SK-N-SH (cell line): Measurements from ENCODE around the gene DOHH. TPM values are rescaled to one million over a fixed set of nuclear protein-coding genes. Genes with fewer than 3 reads are reported as not detected.

Source experiments
- CTCF ChIA-PET: fragments of 300-600, 350-600 bp; formaldehyde crosslinking; extraction: SDS; loops from one replicate; lab custom pipeline; 2021; lab: Yijun Ruan, JAX
- POLR2A ChIA-PET: fragments of 350-600 bp; sonication (Branson Sonifier 250); formaldehyde crosslinking; extraction: SDS; loops from one replicate; lab custom pipeline; 2020; ENCODE audit warnings: antibody characterized with exemption, inconsistent platforms; lab: Yijun Ruan, JAX
- DNase-seq: peaks from one replicate; pipeline ENCODE4 v3.0.0; 2012
- H2AFZ ChIP-seq: fragments of 200-600 bp; sonication (generic); 2 replicates; pipeline ENCODE4 v1.8.1; 2016; ENCODE audit warnings: antibody characterized with exemption, mild to moderate bottlenecking, low read depth
- H3F3A ChIP-seq: fragments of 200-600 bp; sonication (generic); replicated peaks from 2 replicates; pipeline ENCODE3; 2016; ENCODE audit warnings: antibody characterized with exemption, mild to moderate bottlenecking; ENCODE audit not compliant: insufficient read depth
- H3K27ac ChIP-seq, 2 experiments: fragments of 200-500 bp in 1 of 2; fragments of 200-600 bp in 1 of 2; sonication (Bioruptor generic) in 1 of 2; sonication (generic), shearing (Covaris generic) in 1 of 2; 2 replicates each; pipeline versions ENCODE4 v1.5.1 to v1.6.1; 2014 to 2016; ENCODE audit warnings: low read depth in 2 of 2, inconsistent platforms in 1 of 2, low read length in 1 of 2, mild to moderate bottlenecking in 1 of 2, mixed read lengths in 1 of 2
- H3K27me3 ChIP-seq: fragments of 200-600 bp; sonication (generic), shearing (Covaris generic); 2 replicates; pipeline ENCODE4 v1.6.1; 2016; ENCODE audit warnings: mixed run types; ENCODE audit not compliant: insufficient read depth
- H3K36me3 ChIP-seq, 2 experiments: fragments of 200-500 bp in 1 of 2; fragments of 200-600 bp in 1 of 2; sonication (Bioruptor generic) in 1 of 2; sonication (generic) in 1 of 2; replicated peaks in 1 of 2; 2 replicates each; pipeline versions ENCODE3 to v1.5.1; 2014 to 2016; ENCODE audit warnings: low read length in 1 of 2, mild to moderate bottlenecking in 1 of 2; ENCODE audit not compliant: insufficient read depth in 2 of 2, control insufficient read depth in 1 of 2
- H3K4me1 ChIP-seq, 2 experiments: fragments of 200-500 bp in 1 of 2; fragments of 200-600 bp in 1 of 2; sonication (Bioruptor generic) in 1 of 2; sonication (generic), shearing (Covaris generic) in 1 of 2; 2 replicates each; pipeline versions ENCODE4 v1.5.1 to v1.6.1; 2014 to 2016; ENCODE audit warnings: low read depth in 1 of 2, low read length in 1 of 2, mixed run types in 1 of 2; ENCODE audit not compliant: insufficient read depth in 2 of 2, control insufficient read depth in 1 of 2
- H3K4me2 ChIP-seq: fragments of 200-600 bp; sonication (generic), shearing (Covaris generic); 2 replicates; pipeline ENCODE4 v1.6.1; 2017; ENCODE audit warnings: mixed run types
- H3K4me3 ChIP-seq, 2 experiments: fragments of 200-500 bp in 1 of 2; fragments of 200-600 bp in 1 of 2; sonication (Bioruptor generic) in 1 of 2; sonication (generic), shearing (Covaris generic) in 1 of 2; 2 replicates each; pipeline versions ENCODE4 v1.5.1 to v1.8.1; 2014 to 2016; ENCODE audit warnings: low read depth in 2 of 2, inconsistent platforms in 1 of 2, low read length in 1 of 2, mild to moderate bottlenecking in 1 of 2, mixed read lengths in 1 of 2, moderate library complexity in 1 of 2
- H3K79me2 ChIP-seq: fragments of 200-600 bp; sonication (generic); 2 replicates; pipeline ENCODE4 v1.8.1; 2017; ENCODE audit warnings: mild to moderate bottlenecking; ENCODE audit not compliant: insufficient read depth
- H3K9ac ChIP-seq: fragments of 200-600 bp; sonication (generic); 2 replicates; pipeline ENCODE4 v1.6.1; 2017; ENCODE audit warnings: mixed run types
- H3K9me2 ChIP-seq: fragments of 200-600 bp; sonication (generic); 2 replicates; pipeline ENCODE4 v1.6.1; 2017; ENCODE audit warnings: mixed run types
- H3K9me3 ChIP-seq: fragments of 200-600 bp; sonication (generic); 2 replicates; pipeline ENCODE4 v1.6.1; 2017; ENCODE audit warnings: mixed run types, mild to moderate bottlenecking, moderate library complexity
- H4K20me1 ChIP-seq: fragments of 200-600 bp; sonication (generic); 2 replicates; pipeline ENCODE4 v1.6.1; 2017; ENCODE audit warnings: mild to moderate bottlenecking, mixed run types; ENCODE audit not compliant: insufficient read depth
- CHD2 ChIP-seq: fragments of 150-350 bp; IDR thresholded peaks from 2 replicates; pipeline ENCODE4 v1.6.1; 2018; ENCODE audit warnings: low read length; ENCODE audit not compliant: partially characterized antibody
- ELF1 ChIP-seq: IDR thresholded peaks from 2 replicates; pipeline ENCODE4 v1.4.0; 2012
- EP300 ChIP-seq, 2 experiments: IDR thresholded peaks; 2 replicates each; pipeline versions ENCODE4 v1.4.0 to v1.6.1; 2012; ENCODE audit warnings: borderline replicate concordance in 1 of 2, low read depth in 1 of 2, low read length in 1 of 2
- EZH2phosphoT487 ChIP-seq: fragments of 200-600 bp; sonication (generic); IDR thresholded peaks from 2 replicates; pipeline ENCODE4 v1.6.1; 2017; ENCODE audit warnings: low read depth, mixed run types, mild to moderate bottlenecking, antibody characterized with exemption, moderate library complexity, borderline replicate concordance
- FOXJ3 ChIP-seq: sonication (generic); formaldehyde crosslinking; IDR thresholded peaks from 2 replicates; pipeline ENCODE4 v1.5.1; 2020; ENCODE audit warnings: mild to moderate bottlenecking, missing genetic modification reagents
- FOXM1 ChIP-seq: IDR thresholded peaks from 2 replicates; pipeline ENCODE4 v1.4.0; 2012; ENCODE audit warnings: low read depth, mild to moderate bottlenecking
- GABPA ChIP-seq: IDR thresholded peaks from 2 replicates; pipeline ENCODE4 v1.4.0; 2012; ENCODE audit warnings: low read depth, mild to moderate bottlenecking
- GATA2 ChIP-seq: sonication (generic); formaldehyde crosslinking; IDR thresholded peaks from 2 replicates; pipeline ENCODE4 v1.5.0; 2020; ENCODE audit warnings: mild to moderate bottlenecking, missing genetic modification reagents
- JUND ChIP-seq: IDR thresholded peaks from 2 replicates; pipeline ENCODE4 v1.4.0; 2012
- POLR2AphosphoS5 ChIP-seq: IDR thresholded peaks from 2 replicates; pipeline ENCODE4 v1.6.1; 2012; ENCODE audit warnings: low read depth, low read length
- RFX5 ChIP-seq: IDR thresholded peaks from 2 replicates; pipeline ENCODE4 v1.6.1; 2012; ENCODE audit warnings: mild to moderate bottlenecking, improper control_type of control experiment, low read length
- TCF12 ChIP-seq: IDR thresholded peaks from 2 replicates; pipeline ENCODE4 v1.4.0; 2012
- TEAD4 ChIP-seq: IDR thresholded peaks from 2 replicates; pipeline ENCODE4 v1.4.0; 2012; ENCODE audit warnings: mild to moderate bottlenecking, borderline replicate concordance; ENCODE audit not compliant: insufficient read depth
- YY1 ChIP-seq: IDR thresholded peaks from 2 replicates; pipeline ENCODE4 v1.4.0; 2012; ENCODE audit warnings: low read depth, mild to moderate bottlenecking
- WGBS: methylation state at CpG from one replicate; pipeline ENCODE4 v1.1.6; 2017; ENCODE audit warnings: low lambda C conversion rate; 5-methylcytosine and 5-hydroxymethylcytosine counted together
- polyA plus RNA-seq, 3 experiments: library from polyadenylated mRNA; depleted of rRNA; stranded (reverse); fragments of >200 nt; gene quantifications; 2 replicates each; pipeline ENCODE4 v1.2.3, GENCODE V29; 2012
- TF ChIP-seq, protein P1 (sequence below): IDR thresholded peaks from 2 replicates; pipeline ENCODE4 v1.4.0; 2012; ENCODE audit warnings: low read depth
- TF ChIP-seq, protein P2 (sequence below): fragments of 150-350 bp; IDR thresholded peaks from 2 replicates; pipeline ENCODE4 v1.6.1; 2016; ENCODE audit warnings: mild to moderate bottlenecking, low read depth, low read length
- TF ChIP-seq, protein P3 (sequence below): IDR thresholded peaks from 2 replicates; pipeline ENCODE4; 2012

Gene DOHH
- polyA plus RNA-seq, 1 of the 3 experiments (the other 2 are of a cell fraction): 14.3 TPM

DNA sequence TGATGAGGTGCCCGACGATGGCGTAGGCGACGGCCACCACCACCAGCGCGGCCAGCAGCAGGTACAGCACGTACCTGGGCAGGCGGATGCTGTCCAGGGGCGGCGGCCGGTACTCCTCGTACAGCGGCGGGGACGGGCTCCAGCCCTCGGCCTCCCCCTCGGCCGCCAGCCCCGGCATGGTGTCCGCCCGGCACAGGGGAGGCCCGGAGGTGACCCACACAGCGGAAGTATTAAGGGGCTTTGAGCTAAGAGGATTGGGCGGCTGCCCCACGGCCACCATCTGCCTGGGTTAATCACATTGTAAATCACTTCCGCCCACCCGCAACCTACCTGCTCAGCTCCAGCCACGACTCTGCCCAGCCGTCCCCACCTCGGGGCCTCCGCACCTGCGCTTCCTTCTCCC is 17.2 kb downstream of the DOHH start, which contains the start of gene SMIM44:
Gene SMIM44, minus strand, starts transcription at position 216 of the 403 bp plus-strand sequence. Its CDS starts 38 bp downstream, at position 178.
- Histone ChIP-seq H3K27ac (no peak within 1 kb of the TSS), H3K9ac (no peak within 1 kb of the TSS), H3K36me3 (no peaks in the 10 kb centered on the region), H3K4me1 (no peaks in the 10 kb centered on the region; a peak in 1 of 4 replicates), H2AFZ (no peak within 1 kb of the TSS), H3K27me3 (no peaks in the 10 kb centered on the region; the same call in 1 of the 2 replicates), H3K9me3 (no peaks in the 10 kb centered on the region), H4K20me1 (no peaks in the 10 kb centered on the region), H3F3A (no peaks in the 10 kb centered on the region), H3K9me2 (no peaks in the 10 kb centered on the region), H3K4me3 (no peak within 1 kb of the TSS), H3K4me2 (no peak within 1 kb of the TSS; the same call in 1 of the 2 replicates), H3K79me2 (no peaks in the 10 kb centered on the region)
- 60% methylated on average over 9 of the region's 33 CpGs for WGBS
- TF ChIP-seq JUND (no peak), ELF1 (no peak), TCF12 (no peak), YY1 (no peak)
- no peak for DNase-seq
- ChIA-PET POLR2A (no interaction called here), CTCF (interaction anchor here (0.8 to 8.7 kb wide), 8 partner anchors 11 to 183 kb away, joined by 3 to 92 read pairs (median 5); no protein-coding TSS in a partner anchor)

DNA sequence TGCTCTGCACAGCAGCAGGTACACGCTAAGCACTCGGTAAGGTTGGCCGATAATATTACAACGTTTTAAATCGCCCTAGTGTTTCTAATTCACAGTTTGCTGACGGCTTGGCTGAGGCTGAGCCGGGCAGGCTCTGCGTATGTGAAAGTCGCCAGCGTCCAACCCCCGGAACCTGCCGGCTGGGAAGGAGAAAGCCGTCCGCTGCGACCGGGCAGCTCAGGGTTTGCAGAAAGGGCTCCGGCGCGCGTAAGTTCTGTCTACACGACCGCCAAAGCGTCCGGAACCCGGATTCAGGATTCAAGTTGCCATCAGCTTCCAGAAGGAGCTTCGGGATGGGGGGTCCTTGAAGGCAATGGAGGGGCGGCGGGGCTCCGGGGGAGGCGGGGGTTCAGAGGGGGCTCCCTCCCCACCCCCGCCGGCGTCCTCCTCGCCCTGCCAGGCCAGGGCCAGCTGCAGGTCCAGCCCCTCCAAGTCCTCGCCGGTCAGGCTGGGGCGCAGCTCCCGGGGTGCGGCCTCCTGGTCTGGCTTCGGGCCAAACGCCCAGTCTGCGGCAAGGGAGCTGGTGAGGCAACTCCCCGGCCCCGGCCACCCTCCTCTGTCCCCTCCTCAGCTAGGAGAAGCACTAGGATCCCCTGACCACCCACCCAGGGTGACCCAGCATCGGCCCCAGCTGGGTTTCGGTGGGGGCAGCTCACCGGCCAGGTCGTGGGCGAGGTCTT is 17.8 kb downstream of the DOHH start:
- Histone ChIP-seq H3K4me1 (no peaks in the 10 kb centered on the region; a peak in 1 of 4 replicates), H3F3A (no peaks in the 10 kb centered on the region), H3K9me3 (no peaks in the 10 kb centered on the region), H3K36me3 (no peaks in the 10 kb centered on the region), H3K79me2 (no peaks in the 10 kb centered on the region), H3K9ac (no peak overlapping the region), H2AFZ (no peak overlapping the region), H3K27me3 (no peaks in the 10 kb centered on the region; the same call in 1 of the 2 replicates), H3K9me2 (no peaks in the 10 kb centered on the region), H3K4me3 (no peak overlapping the region), H4K20me1 (no peaks in the 10 kb centered on the region), H3K4me2 (no peak overlapping the region; the same call in 1 of the 2 replicates), H3K27ac (no peak overlapping the region)
- peak; percentile 62 for DNase-seq
- TF ChIP-seq ELF1: no peak
- no peak for TF ChIP-seq FOXJ3 (CRISPR knock-in tag)
- no peak for TF ChIP-seq FOXM1
- TF ChIP-seq TEAD4: no peak
- TF ChIP-seq GATA2: no peak
- TF ChIP-seq, protein P1, sequence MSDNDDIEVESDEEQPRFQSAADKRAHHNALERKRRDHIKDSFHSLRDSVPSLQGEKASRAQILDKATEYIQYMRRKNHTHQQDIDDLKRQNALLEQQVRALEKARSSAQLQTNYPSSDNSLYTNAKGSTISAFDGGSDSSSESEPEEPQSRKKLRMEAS: no peak
- TF ChIP-seq, protein P2, sequence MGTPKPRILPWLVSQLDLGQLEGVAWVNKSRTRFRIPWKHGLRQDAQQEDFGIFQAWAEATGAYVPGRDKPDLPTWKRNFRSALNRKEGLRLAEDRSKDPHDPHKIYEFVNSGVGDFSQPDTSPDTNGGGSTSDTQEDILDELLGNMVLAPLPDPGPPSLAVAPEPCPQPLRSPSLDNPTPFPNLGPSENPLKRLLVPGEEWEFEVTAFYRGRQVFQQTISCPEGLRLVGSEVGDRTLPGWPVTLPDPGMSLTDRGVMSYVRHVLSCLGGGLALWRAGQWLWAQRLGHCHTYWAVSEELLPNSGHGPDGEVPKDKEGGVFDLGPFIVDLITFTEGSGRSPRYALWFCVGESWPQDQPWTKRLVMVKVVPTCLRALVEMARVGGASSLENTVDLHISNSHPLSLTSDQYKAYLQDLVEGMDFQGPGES: no peak
- no peak for TF ChIP-seq CHD2
- no peak for TF ChIP-seq GABPA
- no peak for TF ChIP-seq EP300 (IDR thresholded peaks at IDR 0.05; ENCODE audit: borderline replicate concordance in 1 of 2, low read depth in 1 of 2, low read length in 1 of 2)
- no peak for TF ChIP-seq YY1
- TF ChIP-seq RFX5: no peak
- no peak for TF ChIP-seq POLR2AphosphoS5
- TF ChIP-seq, protein P3, sequence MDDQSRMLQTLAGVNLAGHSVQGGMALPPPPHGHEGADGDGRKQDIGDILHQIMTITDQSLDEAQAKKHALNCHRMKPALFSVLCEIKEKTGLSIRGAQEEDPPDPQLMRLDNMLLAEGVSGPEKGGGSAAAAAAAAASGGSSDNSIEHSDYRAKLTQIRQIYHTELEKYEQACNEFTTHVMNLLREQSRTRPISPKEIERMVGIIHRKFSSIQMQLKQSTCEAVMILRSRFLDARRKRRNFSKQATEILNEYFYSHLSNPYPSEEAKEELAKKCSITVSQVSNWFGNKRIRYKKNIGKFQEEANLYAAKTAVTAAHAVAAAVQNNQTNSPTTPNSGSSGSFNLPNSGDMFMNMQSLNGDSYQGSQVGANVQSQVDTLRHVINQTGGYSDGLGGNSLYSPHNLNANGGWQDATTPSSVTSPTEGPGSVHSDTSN: no peak
- TF ChIP-seq EZH2phosphoT487: no peak
- 69% methylated on average over 24 of the region's 49 CpGs for WGBS
- POLR2A ChIA-PET: no interaction called here
- CTCF ChIA-PET: interaction anchor here (1.0 to 8.7 kb wide), 7 partner anchors 11 to 184 kb away, joined by 3 to 92 read pairs (median 7); no protein-coding TSS in a partner anchor
